ENCODE results near the gene COL21A1.

The COL21A1 gene

GRCh38 chr6:56096946-56097621, 150.3 kb downstream of the COL21A1 start:
- TF ChIP-seq CTCF (IDR thresholded peaks at IDR 0.05; ENCODE audit: low read depth, low read length), result no peak
- no peak overlapping the region for H3K4me3 ChIP-seq (ENCODE audit: low read depth, low read length)

GRCh38 chr6:56096541-56096940, 150.8 kb downstream of the COL21A1 start:
- no peak overlapping the region for H3K4me3 ChIP-seq (ENCODE audit: low read depth, low read length)
- TF ChIP-seq CTCF (IDR thresholded peaks at IDR 0.05; ENCODE audit: low read depth, low read length), result no peak

- no peak overlapping the region for H3K4me3 ChIP-seq (ENCODE audit: low read depth, low read length)
- TF ChIP-seq CTCF (IDR thresholded peaks at IDR 0.05; ENCODE audit: low read depth, low read length), result no peak
Observed at GRCh38 chr6:56093776-56094175, 153.6 kb downstream of the COL21A1 start.

DNA sequence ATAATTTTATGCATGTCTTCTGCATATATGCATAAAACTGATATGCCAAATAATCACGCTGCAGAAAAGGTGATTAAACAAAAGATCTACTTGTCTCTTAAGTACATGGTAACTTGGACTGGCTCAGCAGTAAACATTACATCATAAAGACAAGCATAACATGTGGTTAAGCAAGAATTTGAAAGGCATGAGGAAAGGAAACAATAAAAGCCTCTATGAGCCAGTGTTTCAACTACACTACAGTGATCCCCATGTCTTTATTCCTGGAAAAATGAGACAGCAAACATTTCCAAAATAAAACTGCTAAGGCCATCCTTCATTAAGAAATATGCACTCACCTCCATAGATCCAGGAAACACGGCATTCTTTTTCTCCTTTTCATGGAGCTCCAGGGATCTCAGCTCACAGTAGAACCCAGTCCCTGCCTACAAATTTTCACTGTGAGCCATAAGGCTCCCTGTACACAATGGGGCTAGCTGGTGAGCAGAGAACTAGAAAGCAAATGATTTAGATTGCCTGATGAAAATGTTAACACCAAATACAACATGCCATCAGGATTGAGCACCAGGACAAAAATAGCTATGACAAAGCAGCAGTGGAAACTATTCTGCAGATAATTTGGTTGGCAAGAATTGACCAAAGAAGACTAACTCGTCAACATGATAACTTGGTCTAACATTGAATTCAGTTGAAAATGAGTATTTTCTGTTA, 156.1 kb downstream of the COL21A1 start:
- TF ChIP-seq CTCF (IDR thresholded peaks at IDR 0.05; ENCODE audit: low read depth, low read length), result no peak
- H3K4me3 ChIP-seq (ENCODE audit: low read depth, low read length), result no peak overlapping the region

GRCh38 chr6:56088641-56089040, 158.7 kb downstream of the COL21A1 start:
- no peak overlapping the region for H3K4me3 ChIP-seq (ENCODE audit: low read depth, low read length)
- TF ChIP-seq CTCF (IDR thresholded peaks at IDR 0.05; ENCODE audit: low read depth, low read length), result no peak

GRCh38 chr6:56087421-56087820, 160.0 kb downstream of the COL21A1 start:
- TF ChIP-seq CTCF (IDR thresholded peaks at IDR 0.05; ENCODE audit: low read depth, low read length), result no peak
- H3K4me3 ChIP-seq (ENCODE audit: low read depth, low read length), result no peak overlapping the region

All from WI38 (cell line).